Heart right ventricle (tissue), 16 donors: ENCODE measurements around the gene NECTIN3. TPM values are rescaled to one million over a fixed set of nuclear protein-coding genes. Genes with fewer than 3 reads are reported as not detected.
A peak's percentile ranks its signal among the peaks of the same experiment; 100 is the strongest.

ENCODE experiments used
- ATAC-seq, 8 donors: fragments of 200-7000 bp; cut with Tn5 transposase; one replicate each; pipeline ENCODE4 v1.9.1; 2020; ENCODE audit warnings: mild to moderate bottlenecking in 8 of 8, moderate library complexity in 8 of 8, moderate number of reproducible peaks in 1 of 8
- DNase-seq, 2 donors: peaks; one replicate each; pipeline ENCODE4 v3.0.0-alpha.2; 2020
- H3K27ac ChIP-seq, 10 donors: fragments of 200-600 bp; sonication (generic) in 2 of 10; one replicate each; pipeline versions ENCODE4 v1.5.0 to v1.8.0; 2020 to 2022; ENCODE audit warnings: mild to moderate bottlenecking in 3 of 10
- H3K27me3 ChIP-seq, 7 donors: fragments of 200-600 bp; one replicate each; pipeline ENCODE4 v1.8.0; 2021 to 2022; ENCODE audit warnings: mild to moderate bottlenecking in 2 of 7
- H3K36me3 ChIP-seq, 9 donors: fragments of 200-600 bp; sonication (generic) in 1 of 9; one replicate each; pipeline versions ENCODE4 v1.5.0 to v1.8.0; 2020 to 2022; ENCODE audit warnings: mild to moderate bottlenecking in 2 of 9
- H3K4me1 ChIP-seq, 9 donors: fragments of 200-600 bp; sonication (generic) in 1 of 9; one replicate each; pipeline versions ENCODE4 v1.5.0 to v1.8.0; 2020 to 2022; ENCODE audit warnings: mild to moderate bottlenecking in 4 of 9
- H3K4me3 ChIP-seq, 10 donors: fragments of 200-600 bp; sonication (generic) in 2 of 10; one replicate each; pipeline versions ENCODE4 v1.5.0 to v1.8.0; 2020 to 2022; ENCODE audit warnings: mild to moderate bottlenecking in 7 of 10, moderate library complexity in 2 of 10
- H3K9me3 ChIP-seq, 11 donors: fragments of 200-600 bp in 10 of 11; sonication (generic) in 2 of 11; one replicate each; pipeline versions ENCODE4 v1.5.0 to v1.8.0; 2013 to 2022; ENCODE audit warnings: mild to moderate bottlenecking in 2 of 11, control low read depth in 1 of 11, moderate library complexity in 1 of 11
- CTCF ChIP-seq, 9 donors: fragments of 200-600 bp; sonication (generic) in 2 of 9; IDR thresholded peaks; one replicate each; pipeline versions ENCODE4 v1.5.0 to v1.8.0; 2021 to 2022; ENCODE audit warnings: antibody characterized with exemption in 9 of 9, mild to moderate bottlenecking in 5 of 9, moderate library complexity in 1 of 9
- WGBS, 2 donors: extraction: QIAGEN DNeasy Blood & Tissue Kit; methylation state at CpG; one replicate each; pipeline ENCODE4 v1.1.7; 2013; ENCODE audit warnings: inconsistent platforms in 1 of 2; 5-methylcytosine and 5-hydroxymethylcytosine counted together
- intact Hi-C, 10 donors: fragments of 100-400 bp; cut with DNase I; formaldehyde crosslinking; loops; one replicate each; pipeline versions ENCODE4 v1.11.1 to v1.14.2; 2022
- polyA plus RNA-seq, 2 donors: library from polyadenylated mRNA; stranded (reverse); fragments of 200-250 nt; gene quantifications; one replicate each; pipeline ENCODE4 v1.2.3, GENCODE V29; 2013
- total RNA-seq, 10 donors: library from RNA; stranded (reverse); fragmentation: NEBNext Ultra II Directional in 3 of 10; extraction: Animal tissue kit (Norgen Biotek cat#: 25700) in 3 of 10; gene quantifications; one replicate each; pipeline versions ENCODE4 v1.2.1 to v1.2.4, GENCODE V29; 2021 to 2023
- donor health status: Arrhythmogenic right ventricular cardiomyopathy.
- donor health status: ischemic (EF 13 %, LVEDD 7.1; RV severe dilation, severe dysfunction).
- donor health status: healthy with polysubstance abuse.
- donor health status: DM: no; HTN: yes; CAD: no.
- donor health status: DM: no; HTN: no; CAD: no.
- donor health status: ischemic (EF 25% LVEDD 6.9; RV normal size, moderate dysfunction).
- donor health status: ischemic (EF 25% LVEDD 5.7; RV mildly dilated, moderate dysfunction).
- donor health status: healthy.
- donor health status: DM: yes; HTN: yes; CAD: no.
- donor health status: Ischemic cardiomyopathy.
- donor health status: ischemic (EF 35%, LVEDD 5.7; RV mildly dilated, moderate dysfunction).
- donor health status: nonischemic (EF 11% LVEDD 7.7; RV severe dilation, severe dysfunction).
- donor health status: DM: yes; HTN: yes; CAD: no.
- donor health status: PGD.
- donor health status: ischemic (EF 29% LVEDD 5.4; RV normal size, mild dysfunction).
- donor health status: nonischemic (EF 23%, LVEDD 6.1; RV moderate dilation, normal function).

The NECTIN3 gene
- total and polyA plus RNA-seq, 12 donors = 2.6 to 11.5 (median 7.8) TPM

GRCh38 chr3:111072031-111072921 is 660 bp downstream of the NECTIN3 start:
- peaks cover 0 to 49% (median 0%) of the 10 kb centered on the region in 7 donors for H3K27me3 ChIP-seq
- peaks cover 0 to 29% (median 18%) of the 10 kb centered on the region in 9 donors for H3K4me1 ChIP-seq
- no peaks in the 10 kb centered on the region for H3K36me3 ChIP-seq
- intact Hi-C loops = loop anchor here in 2 of 10 donors (10.0 kb wide), 1 partner anchor 1337 kb away; no protein-coding TSS in a partner anchor
- H3K9me3 ChIP-seq = no peaks in the 10 kb centered on the region
- DNase-seq (peak; percentile 7 to 48), ATAC-seq (peak in 5 of 8 donors; percentile 10 to 39 (median 27))
- peak overlapping the region; percentile 79 to 91 (median 86) for H3K27ac ChIP-seq
- H3K4me3 ChIP-seq = peak overlapping the region; percentile 71 to 94 (median 82)
- 0% methylated on average over 67 to 71 of the region's 71 CpGs for WGBS, 2 donors
- no peak for TF ChIP-seq CTCF (IDR thresholded peaks at IDR 0.05)

- H3K9me3 ChIP-seq = no peaks in the 10 kb centered on the region
- intact Hi-C loops = loop anchor here in 2 of 10 donors (10.0 kb wide), 1 partner anchor 1338 kb away; no protein-coding TSS in a partner anchor
- WGBS, 2 donors = 57 to 64% methylated on average over 5 of the region's 5 CpGs
- H3K27me3 ChIP-seq = peaks cover 0 to 49% (median 0%) of the 10 kb centered on the region in 7 donors
- no peak overlapping the region for H3K27ac ChIP-seq
- no peak for DNase-seq
- H3K4me3 ChIP-seq = peak overlapping the region in 8 of 10 donors; percentile 71 to 94 (median 83)
- no peak for TF ChIP-seq CTCF (IDR thresholded peaks at IDR 0.05)
- H3K36me3 ChIP-seq = no peaks in the 10 kb centered on the region
- no peak for ATAC-seq
- peaks cover 0 to 29% (median 18%) of the 10 kb centered on the region in 9 donors for H3K4me1 ChIP-seq
These were observed 1.6 kb downstream of the NECTIN3 start for GRCh38 chr3:111073218-111073617.

GRCh38 chr3:111076732-111077131 is 5.1 kb downstream of the NECTIN3 start:
- no peak overlapping the region for H3K27ac ChIP-seq
- 93 to 94% methylated on average over 5 of the region's 5 CpGs for WGBS, 2 donors
- no peak for TF ChIP-seq CTCF (IDR thresholded peaks at IDR 0.05)
- no peak for ATAC-seq
- intact Hi-C loops = loop anchor here in 2 of 10 donors (10.0 kb wide), 1 partner anchor 1342 kb away; no protein-coding TSS in a partner anchor
- peaks cover 0 to 29% (median 16%) of the 10 kb centered on the region in 9 donors for H3K4me1 ChIP-seq
- H3K27me3 ChIP-seq = peaks cover 0 to 28% (median 0%) of the 10 kb centered on the region in 7 donors
- DNase-seq = no peak
- H3K4me3 ChIP-seq = no peak overlapping the region
- no peaks in the 10 kb centered on the region for H3K9me3 ChIP-seq
- no peaks in the 10 kb centered on the region for H3K36me3 ChIP-seq

- DNase-seq = no peak
- intact Hi-C loops = loop anchor here in 2 of 10 donors (10.0 kb wide), 1 partner anchor 1343 kb away; no protein-coding TSS in a partner anchor
- no peaks in the 10 kb centered on the region for H3K36me3 ChIP-seq
- H3K9me3 ChIP-seq = no peaks in the 10 kb centered on the region
- no peak for ATAC-seq
- no peak overlapping the region for H3K4me3 ChIP-seq
- H3K27me3 ChIP-seq = peaks cover 0 to 22% (median 0%) of the 10 kb centered on the region in 7 donors
- peaks cover 0 to 29% (median 11%) of the 10 kb centered on the region in 9 donors for H3K4me1 ChIP-seq
- H3K27ac ChIP-seq = no peak overlapping the region
- 95 to 100% methylated on average over 2 of the region's 2 CpGs for WGBS, 2 donors
- TF ChIP-seq CTCF (IDR thresholded peaks at IDR 0.05) = no peak
These were observed 5.8 kb downstream of the NECTIN3 start for GRCh38 chr3:111077369-111077768.
